Spleen (tissue), 7 donors: Measurements from ENCODE around the gene AWAT2.

Source experiments
- POLR2A ChIP-seq, 3 donors: fragments of 450-650 bp; IDR thresholded peaks; one replicate each; pipeline ENCODE4 v1.5.1; 2017; ENCODE audit warnings: antibody characterized with exemption in 3 of 3, mild to moderate bottlenecking in 1 of 3
- TF ChIP-seq, protein P1 (sequence below), 11 experiments: fragments of 200-600 bp in 7 of 11; fragments of 450-650 bp in 4 of 11; sonication (generic) in 4 of 11; IDR thresholded peaks in 8 of 11; conservative IDR thresholded peaks in 3 of 11; 1 replicate in 7 of 11; 2 replicates in 4 of 11; pipeline versions ENCODE4 v1.4.0 to v1.8.0; 2016 to 2021; ENCODE audit warnings: antibody characterized with exemption in 11 of 11, inconsistent platforms in 4 of 11, mild to moderate bottlenecking in 1 of 11
- donor health status: DM: no; HTN: no; CAD: no; lungs with moderate emphysema.
- donor health status: DM: no; HTN: no; CAD: no.
- donor health status: DM: no; HTN: no; CAD: no.

DNA sequence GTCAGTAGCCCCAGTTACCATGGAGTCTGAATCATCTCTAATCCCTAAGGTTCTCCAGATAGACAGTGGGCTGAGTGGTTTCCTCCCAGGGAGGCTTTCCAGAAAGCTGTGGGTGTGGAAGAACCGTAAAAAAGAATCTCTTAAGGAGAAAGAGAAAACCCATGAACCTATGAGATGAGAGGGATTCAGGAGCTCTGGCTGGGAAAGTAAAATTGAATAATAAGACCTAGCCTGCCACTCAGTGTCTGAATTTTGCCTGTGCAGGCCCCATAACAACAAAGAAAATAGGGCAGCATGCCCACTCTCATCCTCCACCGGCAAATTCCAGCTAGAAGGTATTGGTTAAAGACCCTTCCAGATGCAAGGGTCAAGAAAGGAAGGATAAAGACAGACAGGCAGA is 16.9 kb downstream of the AWAT2 start:
- TF ChIP-seq, protein P1, sequence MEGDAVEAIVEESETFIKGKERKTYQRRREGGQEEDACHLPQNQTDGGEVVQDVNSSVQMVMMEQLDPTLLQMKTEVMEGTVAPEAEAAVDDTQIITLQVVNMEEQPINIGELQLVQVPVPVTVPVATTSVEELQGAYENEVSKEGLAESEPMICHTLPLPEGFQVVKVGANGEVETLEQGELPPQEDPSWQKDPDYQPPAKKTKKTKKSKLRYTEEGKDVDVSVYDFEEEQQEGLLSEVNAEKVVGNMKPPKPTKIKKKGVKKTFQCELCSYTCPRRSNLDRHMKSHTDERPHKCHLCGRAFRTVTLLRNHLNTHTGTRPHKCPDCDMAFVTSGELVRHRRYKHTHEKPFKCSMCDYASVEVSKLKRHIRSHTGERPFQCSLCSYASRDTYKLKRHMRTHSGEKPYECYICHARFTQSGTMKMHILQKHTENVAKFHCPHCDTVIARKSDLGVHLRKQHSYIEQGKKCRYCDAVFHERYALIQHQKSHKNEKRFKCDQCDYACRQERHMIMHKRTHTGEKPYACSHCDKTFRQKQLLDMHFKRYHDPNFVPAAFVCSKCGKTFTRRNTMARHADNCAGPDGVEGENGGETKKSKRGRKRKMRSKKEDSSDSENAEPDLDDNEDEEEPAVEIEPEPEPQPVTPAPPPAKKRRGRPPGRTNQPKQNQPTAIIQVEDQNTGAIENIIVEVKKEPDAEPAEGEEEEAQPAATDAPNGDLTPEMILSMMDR (IDR thresholded peaks at IDR 0.05 in 8 of 11, conservative IDR thresholded peaks at IDR 0.05 in 3 of 11) = no peak
- no peak for TF ChIP-seq POLR2A (IDR thresholded peaks at IDR 0.05)
